Type B pancreatic cell (in vitro differentiated cells): Measurements from ENCODE around the gene RIPPLY2. TPM values are rescaled to one million over a fixed set of nuclear protein-coding genes. Genes with fewer than 3 reads are reported as not detected.

Experiments used
- DNase-seq: peaks from one replicate; pipeline ENCODE4 v3.0.0; 2021; ENCODE audit warnings: mixed read lengths; ENCODE audit not compliant: unreplicated experiment; ENCODE audit errors: extremely low spot score
- H3K27ac Mint-ChIP-seq: 2 replicates; pipeline ENCODE4 v1.8.0; 2021; ENCODE audit warnings: mild to moderate bottlenecking, mixed read lengths
- H3K27me3 Mint-ChIP-seq: 2 replicates; pipeline ENCODE4 v1.8.0; 2021; ENCODE audit warnings: mixed read lengths
- H3K36me3 Mint-ChIP-seq: 2 replicates; pipeline ENCODE4 v1.8.0; 2021; ENCODE audit warnings: mixed read lengths
- H3K4me1 Mint-ChIP-seq: one replicate; pipeline ENCODE4 v1.8.0; 2021; ENCODE audit warnings: mixed read lengths; ENCODE audit not compliant: unreplicated experiment
- H3K4me3 Mint-ChIP-seq: 2 replicates; pipeline ENCODE4 v1.8.0; 2021; ENCODE audit warnings: mild to moderate bottlenecking, mixed read lengths
- H3K9me3 Mint-ChIP-seq: 2 replicates; pipeline ENCODE4 v1.8.0; 2021; ENCODE audit warnings: mixed read lengths
- total RNA-seq: library from RNA; stranded (reverse); gene quantifications from 2 replicates; pipeline ENCODE4 v1.2.1, GENCODE V29; 2021; ENCODE audit warnings: low replicate concordance
- TF ChIP-seq, protein P1 (sequence below): fragments of 200-600 bp; sonication (generic); conservative IDR thresholded peaks from 2 replicates; pipeline ENCODE4 v1.5.0; 2021; ENCODE audit warnings: antibody characterized with exemption, mild to moderate bottlenecking

Gene RIPPLY2
- total RNA-seq, 1 donor from 2014 or later = 1.8 TPM

DNA sequence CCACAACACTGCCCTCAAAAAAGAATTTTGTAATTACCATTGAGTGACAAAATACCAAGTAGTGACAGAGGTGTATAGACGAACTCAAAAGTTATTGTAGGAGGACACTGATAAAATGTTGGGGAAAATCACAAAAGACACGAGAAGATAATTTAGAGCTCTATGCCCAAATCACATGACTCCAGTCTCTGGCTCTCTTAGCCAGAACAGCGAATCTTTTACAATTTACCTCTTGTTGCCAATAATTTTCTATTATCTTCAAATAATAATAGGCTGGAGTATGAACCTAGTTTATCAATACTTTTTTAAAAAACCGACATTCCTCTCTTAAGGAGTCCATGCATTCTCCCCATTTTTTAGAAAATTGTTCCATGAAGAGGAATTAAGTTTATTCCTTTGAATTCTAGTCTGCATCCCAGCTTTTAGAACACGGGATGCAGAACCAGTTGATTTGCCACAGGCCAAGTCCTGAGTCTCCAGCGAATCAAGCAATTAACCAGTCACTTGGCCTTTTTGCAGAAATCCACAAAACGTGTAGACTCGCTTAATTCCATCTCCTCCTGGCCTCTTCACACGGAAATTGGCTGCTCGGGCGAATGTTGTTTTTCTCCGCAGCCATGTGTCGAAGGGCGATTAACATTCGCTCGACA is 507 bp upstream of the RIPPLY2 start:
- H3K4me3 Mint-ChIP-seq = peak overlapping the region; percentile 86
- H3K4me1 Mint-ChIP-seq = peaks cover 4% of the 10 kb centered on the region
- H3K27me3 Mint-ChIP-seq = peaks cover 87% of the 10 kb centered on the region
- H3K27ac Mint-ChIP-seq = no peak overlapping the region
- no peak for DNase-seq
- no peaks in the 10 kb centered on the region for H3K9me3 Mint-ChIP-seq
- TF ChIP-seq, protein P1, sequence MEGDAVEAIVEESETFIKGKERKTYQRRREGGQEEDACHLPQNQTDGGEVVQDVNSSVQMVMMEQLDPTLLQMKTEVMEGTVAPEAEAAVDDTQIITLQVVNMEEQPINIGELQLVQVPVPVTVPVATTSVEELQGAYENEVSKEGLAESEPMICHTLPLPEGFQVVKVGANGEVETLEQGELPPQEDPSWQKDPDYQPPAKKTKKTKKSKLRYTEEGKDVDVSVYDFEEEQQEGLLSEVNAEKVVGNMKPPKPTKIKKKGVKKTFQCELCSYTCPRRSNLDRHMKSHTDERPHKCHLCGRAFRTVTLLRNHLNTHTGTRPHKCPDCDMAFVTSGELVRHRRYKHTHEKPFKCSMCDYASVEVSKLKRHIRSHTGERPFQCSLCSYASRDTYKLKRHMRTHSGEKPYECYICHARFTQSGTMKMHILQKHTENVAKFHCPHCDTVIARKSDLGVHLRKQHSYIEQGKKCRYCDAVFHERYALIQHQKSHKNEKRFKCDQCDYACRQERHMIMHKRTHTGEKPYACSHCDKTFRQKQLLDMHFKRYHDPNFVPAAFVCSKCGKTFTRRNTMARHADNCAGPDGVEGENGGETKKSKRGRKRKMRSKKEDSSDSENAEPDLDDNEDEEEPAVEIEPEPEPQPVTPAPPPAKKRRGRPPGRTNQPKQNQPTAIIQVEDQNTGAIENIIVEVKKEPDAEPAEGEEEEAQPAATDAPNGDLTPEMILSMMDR = no peak
- no peaks in the 10 kb centered on the region for H3K36me3 Mint-ChIP-seq

DNA sequence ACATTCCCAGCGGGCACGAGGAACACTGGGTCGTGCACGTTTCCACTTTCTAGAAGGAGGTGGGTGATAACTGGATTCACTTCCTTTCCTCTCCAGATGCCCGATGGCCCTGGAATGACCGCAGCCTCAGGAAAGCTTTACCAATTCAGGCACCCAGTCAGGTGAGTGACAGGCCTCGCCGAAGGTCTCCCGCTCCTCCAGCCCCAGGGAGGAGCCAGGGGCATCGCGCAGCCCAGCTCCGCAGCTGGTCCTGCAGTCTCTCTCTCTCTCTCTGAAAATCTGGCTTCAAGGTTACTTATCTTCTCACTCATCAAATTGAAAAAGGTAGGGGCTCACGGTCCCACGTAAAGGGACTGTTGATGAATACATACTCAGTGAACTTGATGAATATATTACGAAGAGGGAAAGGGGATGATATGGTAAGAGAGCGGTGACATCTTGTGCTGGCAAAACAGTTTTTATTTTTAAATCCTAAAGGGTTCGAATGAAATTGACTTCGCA is 891 bp downstream of the RIPPLY2 start:
- DNase-seq = no peak
- TF ChIP-seq, protein P1 = no peak
- Mint-ChIP-seq H3K9me3 (no peaks in the 10 kb centered on the region), H3K27me3 (peaks cover 77% of the 10 kb centered on the region), H3K27ac (no peak overlapping the region), H3K4me3 (peak overlapping the region; percentile 86), H3K36me3 (no peaks in the 10 kb centered on the region), H3K4me1 (peaks cover 5% of the 10 kb centered on the region)

DNA sequence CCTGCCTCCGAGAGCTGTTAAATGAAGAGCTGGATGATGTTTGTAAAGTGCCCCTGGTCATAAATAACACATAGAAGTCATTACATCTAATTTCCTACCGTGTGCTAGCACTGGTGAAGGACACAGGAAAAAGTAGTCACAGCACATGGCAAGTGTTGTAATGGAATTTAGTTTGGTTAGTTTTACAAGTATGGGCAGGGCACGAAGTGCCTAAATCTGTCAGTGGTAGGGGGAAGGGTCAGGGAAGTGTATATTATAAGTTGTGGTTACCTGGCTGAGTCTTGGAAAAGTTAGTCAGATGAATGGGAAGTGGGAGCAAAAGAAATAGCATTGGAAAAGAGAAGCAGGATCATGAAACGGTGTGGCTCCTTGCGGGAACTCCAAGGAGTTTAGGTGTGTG is 1.6 kb downstream of the RIPPLY2 start:
- Mint-ChIP-seq H3K4me1 (peaks cover 8% of the 10 kb centered on the region), H3K4me3 (peak overlapping the region; percentile 86), H3K36me3 (no peaks in the 10 kb centered on the region), H3K27ac (no peak overlapping the region), H3K27me3 (peaks cover 73% of the 10 kb centered on the region), H3K9me3 (no peaks in the 10 kb centered on the region)
- TF ChIP-seq, protein P1 = no peak
- no peak for DNase-seq

DNA sequence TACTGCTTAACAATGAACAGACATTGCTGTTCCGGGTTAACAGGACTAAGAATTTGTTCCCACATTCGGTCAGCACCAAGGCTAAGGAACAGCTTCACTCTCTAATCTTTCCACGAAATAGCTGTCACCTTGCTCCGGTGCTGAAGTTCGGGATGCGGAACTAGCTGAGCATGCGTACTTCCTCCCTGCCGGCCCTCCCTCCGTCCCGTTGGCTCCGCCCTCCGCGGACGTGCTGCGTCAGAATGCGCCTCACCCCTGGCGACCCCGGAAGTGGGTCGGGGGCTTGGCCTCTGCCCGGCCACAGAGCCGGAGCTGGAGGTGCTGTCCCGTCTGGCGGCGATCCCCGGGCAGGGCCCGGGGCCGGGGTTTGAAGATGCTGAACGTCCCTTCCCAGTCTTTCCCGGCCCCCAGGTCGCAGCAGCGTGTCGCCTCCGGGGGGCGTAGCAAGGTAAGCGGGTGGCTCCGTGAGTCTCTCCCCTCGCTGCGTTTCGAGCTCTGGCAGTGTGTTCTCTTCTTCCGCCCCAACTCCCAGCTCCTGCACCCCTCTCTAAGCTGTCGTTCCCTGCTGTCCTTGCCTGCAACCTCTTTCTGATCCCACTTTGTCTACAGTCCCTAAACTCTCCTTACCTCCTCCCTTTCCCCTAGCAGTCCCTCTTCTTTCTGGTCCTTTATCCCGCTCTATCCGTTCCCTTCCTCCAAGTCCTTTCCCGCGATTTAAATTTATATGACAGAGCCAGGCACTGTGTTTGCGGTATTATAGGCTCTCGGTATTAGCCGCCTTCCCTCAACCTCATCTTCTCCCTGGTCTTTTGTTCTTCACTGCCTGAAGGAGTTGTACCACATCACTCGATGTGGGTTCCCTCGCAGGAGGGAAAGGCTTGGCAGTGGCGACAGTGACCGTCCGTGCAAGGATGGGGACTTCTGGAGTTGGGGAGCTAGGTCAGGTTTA is 6.5 kb downstream of the RIPPLY2 start, which contains the start of gene CYB5R4:
CYB5R4 (plus strand) TSS at position 280 of the 949 bp plus-strand sequence; CDS start at position 374, 94 bp downstream.
- Mint-ChIP-seq H3K4me1 (peaks cover 4% of the 10 kb centered on the region), H3K36me3 (no peaks in the 10 kb centered on the region), H3K4me3 (peak within 1 kb of the TSS; percentile 96), H3K27me3 (peaks cover 26% of the 10 kb centered on the region), H3K27ac (peak within 1 kb of the TSS; percentile 86), H3K9me3 (no peaks in the 10 kb centered on the region)
- TF ChIP-seq, protein P1 = peak; percentile 56
- DNase-seq = peak; percentile 95

DNA sequence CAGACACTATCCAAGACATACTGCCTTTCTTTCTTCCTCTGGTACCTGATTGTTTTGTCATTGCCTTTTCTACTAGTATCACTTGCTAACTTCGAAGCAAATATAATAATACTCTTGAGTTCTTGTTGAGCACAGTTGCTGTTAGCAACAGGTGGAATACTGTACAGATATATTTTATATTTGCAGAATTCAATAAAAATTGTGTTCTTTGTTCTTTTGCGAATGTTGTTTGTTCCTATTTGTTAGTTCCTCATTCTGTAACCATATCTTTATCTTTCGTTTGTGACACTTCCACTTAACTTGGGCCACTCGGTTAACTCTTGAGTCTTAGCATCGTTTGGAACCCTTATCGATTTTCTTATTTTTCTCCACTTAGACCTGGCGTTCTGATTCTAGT is 7.2 kb downstream of the RIPPLY2 start:
- no peaks in the 10 kb centered on the region for H3K36me3 Mint-ChIP-seq
- no peak for DNase-seq
- peak overlapping the region; percentile 96 for H3K4me3 Mint-ChIP-seq
- H3K27me3 Mint-ChIP-seq = peaks cover 20% of the 10 kb centered on the region
- H3K9me3 Mint-ChIP-seq = no peaks in the 10 kb centered on the region
- peak overlapping the region; percentile 86 for H3K27ac Mint-ChIP-seq
- peaks cover 4% of the 10 kb centered on the region for H3K4me1 Mint-ChIP-seq
- TF ChIP-seq, protein P1 = no peak
